Measurements from ENCODE around the gene CYP2E1. TPM values are rescaled to one million over a fixed set of nuclear protein-coding genes. Genes with fewer than 3 reads are reported as not detected.
A peak's percentile ranks its signal among the peaks of the same experiment; 100 is the strongest.

The CYP2E1 gene
- total RNA-seq = 1.3 and 1.6 TPM in 2 replicates

DNA sequence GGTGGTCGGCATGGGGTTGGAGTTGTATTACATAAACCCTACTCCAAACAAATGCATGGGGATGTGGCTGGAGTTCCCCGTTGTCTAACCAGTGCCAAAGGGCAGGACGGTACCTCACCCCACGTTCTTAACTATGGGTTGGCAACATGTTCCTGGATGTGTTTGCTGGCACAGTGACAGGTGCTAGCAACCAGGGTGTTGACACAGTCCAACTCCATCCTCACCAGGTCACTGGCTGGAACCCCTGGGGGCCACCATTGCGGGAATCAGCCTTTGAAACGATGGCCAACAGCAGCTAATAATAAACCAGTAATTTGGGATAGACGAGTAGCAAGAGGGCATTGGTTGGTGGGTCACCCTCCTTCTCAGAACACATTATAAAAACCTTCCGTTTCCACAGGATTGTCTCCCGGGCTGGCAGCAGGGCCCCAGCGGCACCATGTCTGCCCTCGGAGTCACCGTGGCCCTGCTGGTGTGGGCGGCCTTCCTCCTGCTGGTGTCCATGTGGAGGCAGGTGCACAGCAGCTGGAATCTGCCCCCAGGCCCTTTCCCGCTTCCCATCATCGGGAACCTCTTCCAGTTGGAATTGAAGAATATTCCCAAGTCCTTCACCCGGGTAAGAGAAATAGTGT is at the start of gene CYP2E1:
Gene CYP2E1 (plus strand): TSS at position 407 of the 632 bp plus-strand sequence. CDS start 33 bp downstream, at position 440.
- TF ChIP-seq, protein P1, sequence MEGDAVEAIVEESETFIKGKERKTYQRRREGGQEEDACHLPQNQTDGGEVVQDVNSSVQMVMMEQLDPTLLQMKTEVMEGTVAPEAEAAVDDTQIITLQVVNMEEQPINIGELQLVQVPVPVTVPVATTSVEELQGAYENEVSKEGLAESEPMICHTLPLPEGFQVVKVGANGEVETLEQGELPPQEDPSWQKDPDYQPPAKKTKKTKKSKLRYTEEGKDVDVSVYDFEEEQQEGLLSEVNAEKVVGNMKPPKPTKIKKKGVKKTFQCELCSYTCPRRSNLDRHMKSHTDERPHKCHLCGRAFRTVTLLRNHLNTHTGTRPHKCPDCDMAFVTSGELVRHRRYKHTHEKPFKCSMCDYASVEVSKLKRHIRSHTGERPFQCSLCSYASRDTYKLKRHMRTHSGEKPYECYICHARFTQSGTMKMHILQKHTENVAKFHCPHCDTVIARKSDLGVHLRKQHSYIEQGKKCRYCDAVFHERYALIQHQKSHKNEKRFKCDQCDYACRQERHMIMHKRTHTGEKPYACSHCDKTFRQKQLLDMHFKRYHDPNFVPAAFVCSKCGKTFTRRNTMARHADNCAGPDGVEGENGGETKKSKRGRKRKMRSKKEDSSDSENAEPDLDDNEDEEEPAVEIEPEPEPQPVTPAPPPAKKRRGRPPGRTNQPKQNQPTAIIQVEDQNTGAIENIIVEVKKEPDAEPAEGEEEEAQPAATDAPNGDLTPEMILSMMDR (IDR thresholded peaks at IDR 0.05; ENCODE audit: insufficient read depth, low read depth, low read length) = no peak
- peak within 1 kb of the TSS; percentile 15 for H3K4me3 ChIP-seq (ENCODE audit: low read depth, low read length)
- no peak for DNase-seq (ENCODE audit: low read depth)

DNA sequence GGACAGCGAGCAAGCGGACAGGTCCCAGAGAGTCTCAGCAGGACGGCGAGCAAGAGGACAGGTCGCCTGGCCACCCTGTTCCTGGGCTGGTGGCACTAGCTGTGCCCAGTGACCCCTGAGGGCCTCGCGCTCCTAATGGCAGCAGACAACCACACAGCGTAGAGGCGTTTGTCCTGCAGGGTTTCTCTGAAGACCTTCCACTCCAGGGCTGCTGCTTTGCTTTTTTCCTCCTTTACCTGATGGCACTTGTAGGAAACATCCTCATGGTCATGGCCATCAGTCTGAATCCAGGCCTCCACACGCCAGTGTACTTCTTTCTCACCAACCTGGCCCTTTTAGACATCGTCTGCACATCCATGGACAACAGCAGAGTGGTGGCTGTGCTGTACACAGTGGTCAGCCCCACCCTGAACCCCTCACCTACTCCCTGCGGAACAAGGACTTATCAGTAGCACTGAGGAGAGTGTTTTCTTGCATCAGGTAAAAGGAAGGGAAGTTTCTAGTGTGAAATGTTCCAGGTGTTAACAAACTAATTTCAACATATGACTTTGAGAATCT is 46.0 kb upstream of the CYP2E1 start:
- no peak overlapping the region for H3K4me3 ChIP-seq (ENCODE audit: low read depth, low read length)
- TF ChIP-seq, protein P1 (IDR thresholded peaks at IDR 0.05; ENCODE audit: insufficient read depth, low read depth, low read length) = no peak
- DNase-seq (ENCODE audit: low read depth) = no peak

DNA sequence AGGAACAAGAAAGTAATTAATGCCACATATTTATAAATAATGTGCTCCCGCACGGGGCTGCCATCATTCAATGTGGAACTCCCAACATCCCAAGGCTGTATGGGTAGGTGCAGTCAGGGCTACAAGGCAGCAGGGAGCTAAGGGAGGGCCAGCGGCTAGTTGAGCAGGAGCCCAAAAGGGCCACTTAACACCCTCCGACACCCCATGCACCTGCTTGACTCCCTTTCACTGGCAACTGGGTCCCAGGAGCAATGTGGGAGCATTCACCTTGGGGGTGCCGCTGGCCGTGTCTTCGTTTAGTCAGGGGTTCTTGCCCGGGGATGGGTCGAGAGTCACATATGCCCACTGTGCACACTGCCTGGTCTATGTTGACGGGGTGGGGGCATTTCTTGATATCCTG is 45.5 kb upstream of the CYP2E1 start:
- TF ChIP-seq, protein P1 (IDR thresholded peaks at IDR 0.05; ENCODE audit: insufficient read depth, low read depth, low read length) = no peak
- no peak for DNase-seq (ENCODE audit: low read depth)
- no peak overlapping the region for H3K4me3 ChIP-seq (ENCODE audit: low read depth, low read length)

DNA sequence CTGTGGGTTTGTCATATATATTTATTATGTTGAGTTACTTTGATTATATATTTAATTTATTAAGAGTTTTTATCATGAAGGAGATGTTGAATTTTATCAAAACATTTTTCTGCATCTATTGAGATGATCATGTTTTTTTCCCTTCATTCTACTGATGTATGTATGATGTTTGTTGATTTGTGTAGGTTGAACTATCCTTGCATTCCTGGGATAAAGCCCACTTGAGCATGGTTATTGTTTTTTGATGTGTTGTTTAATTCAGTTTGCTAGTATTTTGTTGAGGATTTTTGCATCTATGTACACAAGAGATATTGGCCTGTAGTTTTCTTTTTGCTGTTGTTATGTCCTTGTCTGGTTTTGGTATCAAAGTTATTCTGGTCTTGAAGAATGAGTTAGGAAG is 42.3 kb upstream of the CYP2E1 start:
- no peak for DNase-seq (ENCODE audit: low read depth)
- TF ChIP-seq, protein P1 (IDR thresholded peaks at IDR 0.05; ENCODE audit: insufficient read depth, low read depth, low read length) = no peak
- no peak overlapping the region for H3K4me3 ChIP-seq (ENCODE audit: low read depth, low read length)

DNA sequence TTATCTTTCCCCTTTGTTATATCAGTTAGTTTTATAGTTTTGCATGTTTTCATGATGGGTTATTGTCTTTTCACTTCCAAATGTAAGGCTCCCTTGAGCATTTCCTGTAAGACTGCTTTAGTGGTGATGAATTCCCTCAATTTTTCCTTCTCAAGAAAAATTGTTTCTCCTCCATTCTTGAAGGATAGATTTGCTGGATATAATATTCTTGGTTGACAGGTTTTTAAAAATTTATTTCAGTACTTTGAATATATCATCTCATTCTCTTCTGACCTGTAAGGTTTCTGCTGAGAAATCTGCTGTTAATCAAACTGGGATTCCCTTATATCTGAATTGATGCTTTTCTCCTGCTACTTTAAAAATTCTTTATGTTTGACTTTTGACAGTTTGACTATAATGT is 40.1 kb upstream of the CYP2E1 start:
- DNase-seq (ENCODE audit: low read depth) = no peak
- no peak overlapping the region for H3K4me3 ChIP-seq (ENCODE audit: low read depth, low read length)
- TF ChIP-seq, protein P1 (IDR thresholded peaks at IDR 0.05; ENCODE audit: insufficient read depth, low read depth, low read length) = no peak

DNA sequence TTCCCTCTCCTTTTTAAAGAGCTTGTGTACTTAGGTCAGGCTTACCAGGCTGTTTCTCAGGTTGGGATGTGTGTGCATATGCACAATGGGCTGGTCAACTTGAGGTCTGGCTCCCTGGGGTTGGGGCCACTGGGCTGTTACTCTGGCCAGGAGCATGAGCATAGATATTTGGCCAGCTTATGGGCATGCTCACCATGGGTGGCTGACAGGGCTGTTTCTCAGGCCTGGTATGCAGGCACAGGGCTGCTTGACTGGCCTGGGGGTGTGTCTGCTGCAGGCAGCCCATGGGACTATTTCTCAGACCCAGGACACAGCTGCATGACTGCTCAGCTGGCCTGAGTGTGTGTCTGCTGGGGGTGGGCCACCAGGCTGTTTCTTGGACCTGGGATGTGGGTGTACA is 38.8 kb upstream of the CYP2E1 start:
- DNase-seq (ENCODE audit: low read depth) = no peak
- no peak overlapping the region for H3K4me3 ChIP-seq (ENCODE audit: low read depth, low read length)
- TF ChIP-seq, protein P1 (IDR thresholded peaks at IDR 0.05; ENCODE audit: insufficient read depth, low read depth, low read length) = no peak
